PC-3 (cell line): Measurements from ENCODE around the gene KLHL30. TPM values are rescaled to one million over a fixed set of nuclear protein-coding genes. Genes with fewer than 3 reads are reported as not detected.

Experiments used
- ATAC-seq: fragments of 200-7000 bp; cut with Tn5 transposase; 2 replicates; pipeline ENCODE4 v1.9.1; 2020; ENCODE audit warnings: mild to moderate bottlenecking, moderate library complexity
- BruUV-seq: library from RNA; stranded (reverse); fragments of 400-500 nt; replicated peaks from 2 replicates; lab custom pipeline; 2021; lab: Mats Ljungman, UMichigan
- CTCF ChIA-PET: fragments of 300-600 bp; sonication (Branson Sonifier 250); formaldehyde crosslinking; loops from one replicate; lab custom pipeline; 2022; ENCODE audit warnings: antibody characterized with exemption; lab: Charles Lee
- POLR2A ChIA-PET: fragments of 300-600 bp; sonication (Branson Sonifier 250); formaldehyde crosslinking; loops from one replicate; lab custom pipeline; 2022; ENCODE audit warnings: antibody characterized with exemption; ENCODE audit not compliant: unreplicated experiment; lab: Charles Lee
- DNase-seq: peaks from one replicate; pipeline ENCODE4 v3.0.0-alpha.2; 2015
- H2AFZ ChIP-seq: fragments of 300-600 bp; sonication (generic); 2 replicates; pipeline ENCODE4 v1.6.0; 2016; ENCODE audit warnings: antibody characterized with exemption, low read length
- H3F3A ChIP-seq: fragments of 300-600 bp; sonication (generic); one replicate; pipeline ENCODE4 v1.6.0; 2017; ENCODE audit warnings: antibody characterized with exemption, low read length, control low read depth, mild to moderate bottlenecking; ENCODE audit not compliant: unreplicated experiment
- H3K27ac ChIP-seq: fragments of 300-600 bp; sonication (generic); 2 replicates; pipeline ENCODE4 v1.5.1; 2016; ENCODE audit warnings: mild to moderate bottlenecking, low read length
- H3K27me3 ChIP-seq: fragments of 300-600 bp; sonication (generic); 2 replicates; pipeline ENCODE4 v1.6.1; 2016; ENCODE audit warnings: low read length, mixed read lengths
- H3K36me3 ChIP-seq: fragments of 300-600 bp; sonication (generic); 2 replicates; pipeline ENCODE4 v1.6.1; 2016; ENCODE audit warnings: low read depth, mixed run types, low read length, mixed read lengths
- H3K4me1 ChIP-seq: fragments of 300-600 bp; sonication (generic); 2 replicates; pipeline ENCODE4 v1.5.1; 2016; ENCODE audit warnings: low read length; ENCODE audit not compliant: insufficient read depth
- H3K4me2 ChIP-seq: fragments of 300-600 bp; sonication (generic); 2 replicates; pipeline ENCODE4 v1.6.0; 2016; ENCODE audit warnings: low read length
- H3K4me3 ChIP-seq: fragments of 300-600 bp; sonication (generic); 2 replicates; pipeline ENCODE4 v1.5.1; 2016; ENCODE audit warnings: mild to moderate bottlenecking, low read length, mixed read lengths
- H3K79me2 ChIP-seq: fragments of 300-600 bp; sonication (generic); 2 replicates; pipeline ENCODE4 v1.6.1; 2017; ENCODE audit warnings: low read length, mixed read lengths
- H3K9ac ChIP-seq: fragments of 300-600 bp; sonication (generic); 2 replicates; pipeline ENCODE4 v1.6.0; 2016; ENCODE audit warnings: mild to moderate bottlenecking, low read length
- H3K9me2 ChIP-seq: fragments of 300-600 bp; sonication (generic); replicated peaks from 2 replicates; pipeline ENCODE4 v1.6.1; 2016; ENCODE audit warnings: mixed run types, low read length, mixed read lengths
- H3K9me3 ChIP-seq: fragments of 300-600 bp; sonication (generic); 2 replicates; pipeline ENCODE4 v1.6.1; 2016; ENCODE audit warnings: low read length, mixed read lengths
- H4K20me1 ChIP-seq: fragments of 300-600 bp; sonication (generic); 2 replicates; pipeline ENCODE4 v1.6.1; 2016; ENCODE audit warnings: low read length, mixed read lengths
- CTCF ChIP-seq: fragments of 300-600 bp; sonication (generic); conservative IDR thresholded peaks from 2 replicates; pipeline ENCODE4 v1.5.1; 2017; ENCODE audit warnings: antibody characterized with exemption, low read depth, mild to moderate bottlenecking, low read length
- EZH2 ChIP-seq: fragments of 300-600 bp; sonication (generic); IDR thresholded peaks from one replicate; pipeline ENCODE4 v1.6.1; 2017; ENCODE audit warnings: antibody characterized with exemption, mild to moderate bottlenecking, low read length; ENCODE audit not compliant: unreplicated experiment
- EZH2phosphoT487 ChIP-seq: fragments of 300-600 bp; sonication (generic); IDR thresholded peaks from 2 replicates; pipeline ENCODE4 v1.6.1; 2018; ENCODE audit warnings: mild to moderate bottlenecking, antibody characterized with exemption, low read length, borderline replicate concordance
- intact Hi-C: fragments of 100-400 bp; cut with micrococcal nuclease; formaldehyde crosslinking; loops from 2 replicates; pipeline ENCODE4 v1.9.0; 2023
- total RNA-seq: library from RNA; depleted of rRNA; stranded (reverse); fragments of >200 nt; gene quantifications from 2 replicates; pipeline ENCODE4 v1.2.3, GENCODE V29; 2014

KLHL30 gene
- total RNA-seq, 1 experiment from 2014 or later, result not detected

- ChIA-PET POLR2A (no interaction called here), CTCF (no interaction called here)
- Histone ChIP-seq H3K9ac (no peak overlapping the region), H3K4me2 (no peak overlapping the region), H4K20me1 (no peaks in the 10 kb centered on the region), H3K27me3 (no peaks in the 10 kb centered on the region), H3K4me1 (no peaks in the 10 kb centered on the region), H3K9me2 (no peaks in the 10 kb centered on the region), H3K36me3 (no peaks in the 10 kb centered on the region; the same call in 1 of the 2 replicates), H3K9me3 (no peaks in the 10 kb centered on the region), H2AFZ (no peak overlapping the region), H3K4me3 (no peak overlapping the region), H3K79me2 (no peaks in the 10 kb centered on the region), H3F3A (no peaks in the 10 kb centered on the region), H3K27ac (no peak overlapping the region)
- no peak for ATAC-seq
- no TSS peak for BruUV-seq
- TF ChIP-seq EZH2phosphoT487, result no peak
- TF ChIP-seq CTCF, result no peak
- TF ChIP-seq EZH2, result no peak
- no peak for DNase-seq
- intact Hi-C loops, result no loop called here
These were observed 24.5 kb downstream of the KLHL30 start for GRCh38 chr2:238162846-238163441.

- TF ChIP-seq CTCF, result no peak
- TF ChIP-seq EZH2phosphoT487, result no peak
- no peak for TF ChIP-seq EZH2
- H3K9ac ChIP-seq, result no peak overlapping the region
- no peaks in the 10 kb centered on the region for H3K79me2 ChIP-seq
- no peaks in the 10 kb centered on the region for H3K9me3 ChIP-seq
- H3K36me3 ChIP-seq, result no peaks in the 10 kb centered on the region; the same call in 1 of the 2 replicates
- intact Hi-C loops, result no loop called here
- CTCF ChIA-PET, result no interaction called here
- no peak overlapping the region for H2AFZ ChIP-seq
- POLR2A ChIA-PET, result no interaction called here
- BruUV-seq, result no TSS peak
- no peaks in the 10 kb centered on the region for H4K20me1 ChIP-seq
- H3K27ac ChIP-seq, result no peak overlapping the region
- no peaks in the 10 kb centered on the region for H3F3A ChIP-seq
- no peaks in the 10 kb centered on the region for H3K27me3 ChIP-seq
- H3K4me3 ChIP-seq, result no peak overlapping the region
- no peak for DNase-seq
- peaks cover 3% of the 10 kb centered on the region for H3K4me1 ChIP-seq
- H3K4me2 ChIP-seq, result no peak overlapping the region
- ATAC-seq, result no peak
- H3K9me2 ChIP-seq, result no peaks in the 10 kb centered on the region
These were observed 25.2 kb downstream of the KLHL30 start for GRCh38 chr2:238163481-238164198.

- Histone ChIP-seq H3K27me3 (no peaks in the 10 kb centered on the region), H3K4me2 (no peak overlapping the region), H3K4me3 (no peak overlapping the region), H3K9me3 (no peaks in the 10 kb centered on the region), H2AFZ (no peak overlapping the region), H3K9ac (no peak overlapping the region), H3K9me2 (no peaks in the 10 kb centered on the region), H3K4me1 (peaks cover 15% of the 10 kb centered on the region), H3K79me2 (no peaks in the 10 kb centered on the region), H3K27ac (no peak overlapping the region), H3K36me3 (no peaks in the 10 kb centered on the region; the same call in 1 of the 2 replicates), H3F3A (no peaks in the 10 kb centered on the region), H4K20me1 (no peaks in the 10 kb centered on the region)
- intact Hi-C loops, result no loop called here
- POLR2A ChIA-PET, result no interaction called here
- no TSS peak for BruUV-seq
- DNase-seq (no peak), ATAC-seq (no peak)
- TF ChIP-seq EZH2 (no peak), EZH2phosphoT487 (no peak), CTCF (no peak)
- CTCF ChIA-PET, result no interaction called here
These were observed 26.4 kb downstream of the KLHL30 start for GRCh38 chr2:238164906-238165287.
